Muscle of arm (tissue), 12 donors: ENCODE measurements around the gene TMEM214. TPM values are rescaled to one million over a fixed set of nuclear protein-coding genes. Genes with fewer than 3 reads are reported as not detected.

Experiments used
- DNase-seq: peaks from one replicate; pipeline ENCODE4 v3.0.0-alpha.2; 2013
- polyA plus RNA-seq, 12 donors: library from polyadenylated mRNA; unstranded; fragments of 120-200 nt; gene quantifications; one replicate each; pipeline ENCODE4 v1.2.1, GENCODE V29; 2013; ENCODE audit not compliant: insufficient read length in 12 of 12

Gene TMEM214
- polyA plus RNA-seq, 12 donors = 48.5 to 80.4 (median 65.7) TPM; not detected in 1

GRCh38 chr2:27033253-27033852 is 588 bp downstream of the TMEM214 start:
- peak; percentile 30 for DNase-seq

DNA sequence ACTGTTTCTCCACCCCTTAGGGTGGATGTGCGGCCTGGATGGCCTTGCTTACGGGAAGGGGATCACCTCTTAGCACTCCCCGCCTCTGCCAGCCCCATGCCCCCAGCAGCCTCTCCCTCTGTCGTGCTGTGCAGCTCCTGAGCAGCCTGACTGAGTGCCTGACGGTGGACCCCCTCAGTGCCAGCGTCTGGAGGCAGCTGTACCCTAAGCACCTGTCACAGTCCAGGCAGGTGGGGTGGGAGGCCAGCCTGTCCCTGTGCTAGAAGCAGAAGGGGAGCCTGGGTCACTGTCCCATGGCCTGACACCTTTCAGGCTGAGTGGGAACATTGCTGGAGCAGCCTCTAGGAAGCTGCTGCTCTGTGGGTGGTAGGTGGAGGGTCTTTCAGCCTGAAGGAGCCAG is 5.2 kb downstream of the TMEM214 start:
- DNase-seq = no peak

- DNase-seq = no peak
Measured at GRCh38 chr2:27038631-27039339, 6.0 kb downstream of the TMEM214 start.

- no peak for DNase-seq
Measured at GRCh38 chr2:27039426-27039825, 6.7 kb downstream of the TMEM214 start.

DNA sequence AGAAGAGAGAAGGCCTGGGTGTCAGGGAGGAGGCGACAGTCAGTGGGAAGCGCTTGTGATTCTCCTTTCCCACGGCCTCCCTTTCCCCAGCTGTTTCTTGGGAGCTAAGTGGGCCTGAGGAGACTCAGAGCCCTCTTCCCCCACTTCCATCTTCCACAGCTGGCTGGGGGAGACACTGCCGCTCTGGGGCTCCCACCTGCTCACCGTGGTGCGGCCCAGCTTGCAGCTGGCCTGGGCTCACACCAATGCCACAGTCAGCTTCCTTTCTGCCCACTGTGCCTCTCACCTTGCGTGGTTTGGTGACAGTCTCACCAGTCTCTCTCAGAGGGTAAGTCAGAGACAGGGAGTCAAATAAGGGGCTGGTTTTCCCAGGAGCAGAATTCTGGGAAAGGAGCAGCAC is 7.1 kb downstream of the TMEM214 start:
- DNase-seq = no peak

GRCh38 chr2:27040282-27040681 is 7.5 kb downstream of the TMEM214 start:
- no peak for DNase-seq

- no peak for DNase-seq
Measured at GRCh38 chr2:27041752-27042151, 9.0 kb downstream of the TMEM214 start.

- DNase-seq = no peak
Measured at GRCh38 chr2:27042159-27042661, 9.4 kb downstream of the TMEM214 start.

DNA sequence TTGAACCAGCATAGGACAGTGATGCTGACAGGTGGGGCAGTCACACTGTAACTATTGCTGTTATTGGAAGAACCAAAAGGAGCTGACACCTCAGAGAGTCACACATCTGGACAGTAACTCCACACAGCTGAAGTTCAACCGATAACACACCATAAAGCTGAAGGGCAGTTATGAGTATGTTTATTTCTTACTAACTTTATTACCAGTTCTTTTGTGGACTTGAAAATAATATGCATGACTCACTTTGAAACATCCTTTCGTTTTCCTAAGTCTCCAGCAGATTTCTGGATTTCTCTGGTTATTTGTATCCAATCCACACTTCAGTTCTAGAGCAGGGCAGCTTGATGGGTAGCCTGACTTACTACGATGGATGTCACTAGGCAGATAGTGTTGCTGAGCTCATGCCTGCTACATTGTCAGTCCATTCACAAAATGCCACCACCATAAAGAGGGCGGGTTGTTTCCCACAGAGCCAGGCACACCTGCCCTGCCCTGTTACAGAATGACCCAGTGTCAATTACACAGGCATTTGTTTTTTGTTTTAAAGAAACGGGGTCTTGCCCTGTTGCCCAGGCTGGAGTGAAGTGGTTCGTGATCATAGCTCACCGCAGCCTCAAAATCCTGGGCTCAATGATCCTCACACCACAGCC is 10.3 kb downstream of the TMEM214 start:
- no peak for DNase-seq

- no peak for DNase-seq
Measured at GRCh38 chr2:27049422-27050280, 16.9 kb downstream of the TMEM214 start.

GRCh38 chr2:27050281-27050995 is 17.7 kb downstream of the TMEM214 start:
- peak; percentile 97 for DNase-seq

- DNase-seq = peak; percentile 94
Measured at GRCh38 chr2:27050996-27051901, 18.5 kb downstream of the TMEM214 start, which contains the start of gene AGBL5. Gene AGBL5 (plus strand): TSS chr2:27051668. CDS start chr2:27052959, 1,291 bp downstream.

GRCh38 chr2:27051902-27052645 is 19.3 kb downstream of the TMEM214 start:
- DNase-seq = no peak

GRCh38 chr2:27053321-27053720 is 20.6 kb downstream of the TMEM214 start:
- DNase-seq = no peak

- DNase-seq = no peak
Measured at GRCh38 chr2:27053776-27054175, 21.0 kb downstream of the TMEM214 start.

DNA sequence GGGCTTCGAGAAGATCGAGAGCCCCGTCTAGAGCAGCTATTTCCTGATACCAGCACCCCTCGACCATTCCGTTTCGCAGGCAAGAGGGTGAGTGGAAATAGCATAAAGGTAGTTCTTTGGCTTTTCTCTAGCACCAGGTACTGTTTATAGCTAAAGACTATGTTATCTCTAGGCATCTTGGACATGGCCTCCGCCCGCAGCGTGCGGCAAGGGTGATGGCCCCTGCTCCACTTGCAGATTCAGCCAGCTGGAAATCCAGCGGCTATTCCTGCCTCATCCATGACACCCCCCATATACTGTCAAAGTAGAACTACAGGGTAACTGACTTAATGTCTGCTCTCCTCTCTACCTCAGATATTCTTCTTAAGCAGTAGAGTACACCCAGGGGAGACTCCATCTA is 22.0 kb downstream of the TMEM214 start:
- no peak for DNase-seq

- no peak for DNase-seq
Measured at GRCh38 chr2:27057184-27057583, 24.4 kb downstream of the TMEM214 start.

DNA sequence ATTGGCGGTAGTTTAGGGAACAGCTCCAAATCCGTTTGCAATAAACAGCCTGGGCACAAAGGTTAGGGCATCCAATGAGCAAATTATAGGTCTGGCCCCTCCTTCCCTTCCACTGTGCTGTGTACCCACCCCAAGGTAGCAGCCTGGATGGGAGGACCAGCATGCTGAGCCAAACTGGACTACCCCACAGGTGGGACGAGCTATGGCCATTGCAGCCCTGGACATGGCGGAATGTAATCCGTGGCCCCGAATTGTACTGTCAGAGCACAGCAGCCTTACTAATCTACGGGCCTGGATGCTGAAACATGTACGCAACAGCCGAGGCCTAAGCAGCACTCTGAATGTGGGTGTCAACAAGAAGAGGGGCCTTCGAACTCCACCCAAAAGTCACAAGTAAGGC is 25.4 kb downstream of the TMEM214 start:
- DNase-seq = no peak

- DNase-seq = no peak
Measured at GRCh38 chr2:27059141-27059820, 26.5 kb downstream of the TMEM214 start.
